ENCODE measurements around the gene SEL1L. TPM values are rescaled to one million over a fixed set of nuclear protein-coding genes. Genes with fewer than 3 reads are reported as not detected.

Gene SEL1L
- total and polyA plus RNA-seq, 4 donors = 13.1 to 119 (median 69.8) TPM

GRCh38 chr14:81437244-81437643 lies 96.4 kb downstream of the SEL1L start:
- Histone ChIP-seq H3K9me3 (ENCODE audit: control insufficient read depth, low read length) (no peaks in the 10 kb centered on the region), H3K4me1 (ENCODE audit: control insufficient read depth in 1 of 2, insufficient read depth in 2 of 2, low read length in 2 of 2) (peaks cover 0 to 3% of the 10 kb centered on the region in 2 donors), H3K4me3 (ENCODE audit: low read length in 2 of 2) (no peak overlapping the region), H3K27me3 (ENCODE audit: control insufficient read depth in 1 of 2, insufficient read depth in 2 of 2, low read length in 1 of 2) (no peaks in the 10 kb centered on the region), H3K27ac (ENCODE audit: low read depth in 1 of 2, low read length in 2 of 2) (no peak overlapping the region), H3K36me3 (ENCODE audit: control insufficient read depth in 1 of 2, insufficient read depth in 2 of 2, low read length in 1 of 2) (no peaks in the 10 kb centered on the region)
- ATAC-seq (ENCODE audit: low FRiP score) (no peak), DNase-seq (no peak)
- WGBS, 2 donors = 38 to 40% methylated on average over 4 of the region's 4 CpGs
- intact Hi-C loops (cut with DNase I) = no loop called here

DNA sequence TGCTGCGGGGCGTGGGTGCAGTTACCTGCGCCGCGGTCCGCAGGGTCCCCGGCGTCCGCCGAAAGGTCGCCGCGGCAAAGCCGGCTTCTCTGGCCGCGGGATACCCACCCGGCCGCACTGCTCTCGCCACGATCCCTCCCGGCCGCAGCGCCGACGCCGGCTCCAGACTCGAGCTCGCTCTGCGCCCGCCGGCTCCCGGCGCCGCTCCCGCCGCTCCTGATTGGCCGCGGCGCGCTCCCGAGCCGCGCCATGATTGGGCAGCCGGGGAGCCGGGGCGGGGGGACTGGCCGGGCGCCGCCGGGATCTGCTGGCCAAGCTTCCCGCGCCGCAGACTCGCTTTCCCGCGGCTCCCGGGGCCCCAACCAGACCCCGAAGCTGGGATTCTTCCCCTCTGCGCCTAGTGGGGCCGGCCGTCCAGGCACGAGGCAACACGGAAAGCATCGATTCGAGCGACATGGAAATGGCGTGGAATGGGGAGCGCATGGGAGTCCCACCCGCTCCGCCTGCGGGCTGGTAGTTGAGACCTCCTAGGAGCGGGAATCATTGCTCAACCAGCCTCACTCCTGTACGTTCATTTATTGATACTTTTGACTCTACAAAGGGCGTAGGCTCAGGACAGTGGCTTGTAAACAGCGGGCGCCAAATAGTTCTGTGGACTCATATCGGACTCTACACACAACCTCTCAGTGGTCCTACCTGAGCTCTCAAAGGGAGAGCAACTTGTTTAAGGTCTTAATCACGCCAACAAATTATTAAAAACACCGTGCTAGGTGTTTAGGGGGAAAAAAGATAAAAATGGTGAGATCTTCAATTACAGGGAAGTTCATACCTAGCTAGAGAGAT lies 97.1 kb downstream of the SEL1L start:
- ATAC-seq (ENCODE audit: low FRiP score) (peak; percentile 94), DNase-seq (peak; percentile 78 to 91)
- peak overlapping the region; percentile 23 to 30 for H3K4me3 ChIP-seq (ENCODE audit: low read length in 2 of 2)
- WGBS, 2 donors = 2 to 3% methylated on average over 63 to 79 of the region's 79 CpGs
- no peaks in the 10 kb centered on the region for H3K27me3 ChIP-seq (ENCODE audit: control insufficient read depth in 1 of 2, insufficient read depth in 2 of 2, low read length in 1 of 2)
- peaks cover 0 to 3% of the 10 kb centered on the region in 2 donors for H3K4me1 ChIP-seq (ENCODE audit: control insufficient read depth in 1 of 2, insufficient read depth in 2 of 2, low read length in 2 of 2)
- no peaks in the 10 kb centered on the region for H3K9me3 ChIP-seq (ENCODE audit: control insufficient read depth, low read length)
- no peaks in the 10 kb centered on the region for H3K36me3 ChIP-seq (ENCODE audit: control insufficient read depth in 1 of 2, insufficient read depth in 2 of 2, low read length in 1 of 2)
- intact Hi-C loops (cut with DNase I) = no loop called here
- no peak overlapping the region for H3K27ac ChIP-seq (ENCODE audit: low read depth in 1 of 2, low read length in 2 of 2)

DNA sequence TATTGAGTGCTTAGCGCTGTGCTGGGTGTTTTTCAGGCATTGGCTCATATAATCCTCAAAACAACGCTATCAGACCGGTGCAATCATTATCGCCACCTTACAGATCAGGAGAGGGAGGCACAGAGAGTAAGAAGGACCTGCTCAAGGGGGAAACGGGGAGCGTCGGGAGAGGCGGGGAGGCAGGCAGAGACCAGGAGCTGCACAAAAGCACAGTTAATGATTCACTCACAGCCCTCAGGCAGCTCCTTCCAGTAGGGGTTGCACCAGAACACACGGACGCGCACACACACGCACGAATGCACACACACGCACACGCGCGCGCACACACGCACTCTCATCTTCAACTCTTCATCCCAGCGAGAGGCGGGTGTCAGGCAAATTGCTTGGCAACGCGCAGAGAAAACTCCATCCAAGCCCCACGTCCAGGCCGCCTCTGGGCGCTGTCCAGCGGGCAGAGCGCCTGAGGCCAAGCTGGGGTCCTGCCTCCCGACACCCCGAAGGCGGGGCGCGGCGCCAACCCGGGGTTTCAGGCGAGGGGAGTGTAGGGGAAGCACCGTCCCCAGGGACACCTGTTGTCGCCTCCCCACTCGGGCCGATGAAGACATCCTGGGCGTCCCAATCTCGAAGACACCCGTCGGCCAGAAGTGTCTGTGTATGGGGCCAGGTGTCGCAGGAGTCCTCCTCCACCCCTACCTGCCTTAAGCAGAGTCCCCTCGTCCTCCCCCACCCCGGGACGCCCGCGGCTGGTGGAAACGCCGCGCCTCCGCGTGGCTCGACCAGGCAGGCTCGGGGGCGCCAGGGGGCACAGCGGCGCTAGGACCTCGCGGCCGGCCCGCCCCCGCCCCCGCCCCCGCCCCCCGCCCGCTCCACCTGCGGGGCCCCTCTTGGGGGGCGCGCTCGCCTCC lies 98.0 kb downstream of the SEL1L start:
- peak; percentile 62 to 83 for DNase-seq
- Histone ChIP-seq H3K4me1 (ENCODE audit: control insufficient read depth in 1 of 2, insufficient read depth in 2 of 2, low read length in 2 of 2) (peaks cover 0 to 3% of the 10 kb centered on the region in 2 donors), H3K36me3 (ENCODE audit: control insufficient read depth in 1 of 2, insufficient read depth in 2 of 2, low read length in 1 of 2) (no peaks in the 10 kb centered on the region), H3K27me3 (ENCODE audit: control insufficient read depth in 1 of 2, insufficient read depth in 2 of 2, low read length in 1 of 2) (no peaks in the 10 kb centered on the region), H3K9me3 (ENCODE audit: control insufficient read depth, low read length) (no peaks in the 10 kb centered on the region), H3K4me3 (ENCODE audit: low read length in 2 of 2) (peak overlapping the region; percentile 23 to 30), H3K27ac (ENCODE audit: low read depth in 1 of 2, low read length in 2 of 2) (no peak overlapping the region)
- intact Hi-C loops (cut with DNase I) = no loop called here
- ATAC-seq (ENCODE audit: low FRiP score) = peak; percentile 60
- WGBS, 2 donors = 1% methylated on average over 46 to 73 of the region's 73 CpGs

GRCh38 chr14:81435048-81435390 lies 98.6 kb downstream of the SEL1L start:
- no peak overlapping the region for H3K27ac ChIP-seq (ENCODE audit: low read depth in 1 of 2, low read length in 2 of 2)
- intact Hi-C loops (cut with DNase I) = no loop called here
- no peaks in the 10 kb centered on the region for H3K27me3 ChIP-seq (ENCODE audit: control insufficient read depth in 1 of 2, insufficient read depth in 2 of 2, low read length in 1 of 2)
- peaks cover 0 to 3% of the 10 kb centered on the region in 2 donors for H3K4me1 ChIP-seq (ENCODE audit: control insufficient read depth in 1 of 2, insufficient read depth in 2 of 2, low read length in 2 of 2)
- WGBS, 2 donors = 11 to 13% methylated on average over 6 of the region's 6 CpGs
- no peak overlapping the region for H3K4me3 ChIP-seq (ENCODE audit: low read length in 2 of 2)
- DNase-seq (no peak), ATAC-seq (ENCODE audit: low FRiP score) (no peak)
- no peaks in the 10 kb centered on the region for H3K36me3 ChIP-seq (ENCODE audit: control insufficient read depth in 1 of 2, insufficient read depth in 2 of 2, low read length in 1 of 2)
- no peaks in the 10 kb centered on the region for H3K9me3 ChIP-seq (ENCODE audit: control insufficient read depth, low read length)

DNA sequence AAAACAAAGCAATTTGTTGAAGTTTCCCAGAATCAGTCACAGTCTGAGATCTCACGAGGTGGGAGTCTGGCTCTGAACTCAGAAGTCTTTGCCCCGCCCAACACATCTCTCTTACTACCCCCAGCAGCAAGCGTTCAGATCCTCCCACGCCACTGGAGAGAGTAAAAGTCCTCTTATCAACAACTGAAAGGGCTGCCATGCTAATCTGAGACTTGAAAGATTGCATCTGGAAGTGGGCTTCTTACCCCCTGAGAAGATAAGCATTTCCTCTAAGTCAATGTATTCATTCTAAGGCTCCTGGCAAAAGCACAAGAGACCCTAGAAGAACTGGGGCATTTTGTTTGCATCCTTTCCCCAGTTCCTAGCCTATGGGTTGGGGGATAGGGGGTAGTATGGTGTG lies 99.4 kb downstream of the SEL1L start:
- intact Hi-C loops (cut with DNase I) = no loop called here
- DNase-seq (no peak), ATAC-seq (ENCODE audit: low FRiP score) (no peak)
- H3K36me3 ChIP-seq (ENCODE audit: control insufficient read depth in 1 of 2, insufficient read depth in 2 of 2, low read length in 1 of 2) = no peaks in the 10 kb centered on the region
- no peak overlapping the region for H3K4me3 ChIP-seq (ENCODE audit: low read length in 2 of 2)
- H3K27ac ChIP-seq (ENCODE audit: low read depth in 1 of 2, low read length in 2 of 2) = no peak overlapping the region
- H3K4me1 ChIP-seq (ENCODE audit: control insufficient read depth in 1 of 2, insufficient read depth in 2 of 2, low read length in 2 of 2) = peaks cover 0 to 3% of the 10 kb centered on the region in 2 donors
- 48 to 49% methylated on average over 4 of the region's 4 CpGs for WGBS, 2 donors
- H3K9me3 ChIP-seq (ENCODE audit: control insufficient read depth, low read length) = no peaks in the 10 kb centered on the region
- H3K27me3 ChIP-seq (ENCODE audit: control insufficient read depth in 1 of 2, insufficient read depth in 2 of 2, low read length in 1 of 2) = no peaks in the 10 kb centered on the region

GRCh38 chr14:81433378-81433777 lies 100.3 kb downstream of the SEL1L start:
- H3K4me1 ChIP-seq (ENCODE audit: control insufficient read depth in 1 of 2, insufficient read depth in 2 of 2, low read length in 2 of 2) = peaks cover 0 to 3% of the 10 kb centered on the region in 2 donors
- H3K4me3 ChIP-seq (ENCODE audit: low read length in 2 of 2) = no peak overlapping the region
- WGBS, 2 donors = 67 to 69% methylated on average over 2 of the region's 2 CpGs
- no peak overlapping the region for H3K27ac ChIP-seq (ENCODE audit: low read depth in 1 of 2, low read length in 2 of 2)
- intact Hi-C loops (cut with DNase I) = no loop called here
- no peaks in the 10 kb centered on the region for H3K36me3 ChIP-seq (ENCODE audit: control insufficient read depth in 1 of 2, insufficient read depth in 2 of 2, low read length in 1 of 2)
- no peaks in the 10 kb centered on the region for H3K9me3 ChIP-seq (ENCODE audit: control insufficient read depth, low read length)
- no peak for ATAC-seq (ENCODE audit: low FRiP score)
- no peak for DNase-seq
- H3K27me3 ChIP-seq (ENCODE audit: control insufficient read depth in 1 of 2, insufficient read depth in 2 of 2, low read length in 1 of 2) = no peaks in the 10 kb centered on the region

- 57 to 64% methylated on average over 3 of the region's 3 CpGs for WGBS, 2 donors
- intact Hi-C loops (cut with DNase I) = no loop called here
- Histone ChIP-seq H3K27me3 (ENCODE audit: control insufficient read depth in 1 of 2, insufficient read depth in 2 of 2, low read length in 1 of 2) (no peaks in the 10 kb centered on the region), H3K4me3 (ENCODE audit: low read length in 2 of 2) (no peak overlapping the region), H3K4me1 (ENCODE audit: control insufficient read depth in 1 of 2, insufficient read depth in 2 of 2, low read length in 2 of 2) (peaks cover 0 to 3% of the 10 kb centered on the region in 2 donors), H3K36me3 (ENCODE audit: control insufficient read depth in 1 of 2, insufficient read depth in 2 of 2, low read length in 1 of 2) (no peaks in the 10 kb centered on the region), H3K27ac (ENCODE audit: low read depth in 1 of 2, low read length in 2 of 2) (no peak overlapping the region), H3K9me3 (ENCODE audit: control insufficient read depth, low read length) (no peaks in the 10 kb centered on the region)
- no peak for DNase-seq
- no peak for ATAC-seq (ENCODE audit: low FRiP score)
Observed at GRCh38 chr14:81432219-81432661, 101.4 kb downstream of the SEL1L start.

- 75 to 83% methylated on average over 5 of the region's 5 CpGs for WGBS, 2 donors
- intact Hi-C loops (cut with DNase I) = no loop called here
- Histone ChIP-seq H3K27me3 (ENCODE audit: control insufficient read depth in 1 of 2, insufficient read depth in 2 of 2, low read length in 1 of 2) (no peaks in the 10 kb centered on the region), H3K36me3 (ENCODE audit: control insufficient read depth in 1 of 2, insufficient read depth in 2 of 2, low read length in 1 of 2) (no peaks in the 10 kb centered on the region), H3K4me3 (ENCODE audit: low read length in 2 of 2) (no peak overlapping the region), H3K9me3 (ENCODE audit: control insufficient read depth, low read length) (no peaks in the 10 kb centered on the region), H3K4me1 (ENCODE audit: control insufficient read depth in 1 of 2, insufficient read depth in 2 of 2, low read length in 2 of 2) (no peaks in the 10 kb centered on the region), H3K27ac (ENCODE audit: low read depth in 1 of 2, low read length in 2 of 2) (no peak overlapping the region)
- ATAC-seq (ENCODE audit: low FRiP score) = no peak
- DNase-seq = no peak
Observed at GRCh38 chr14:81430235-81430634, 103.4 kb downstream of the SEL1L start.
